ENCODE results near the gene TUBGCP5.
"Not testable (repeated sequence)": the region's sequence is repeated elsewhere in the genome, so short reads cannot be mapped to it uniquely, and the experiment has no call there.

DNA sequence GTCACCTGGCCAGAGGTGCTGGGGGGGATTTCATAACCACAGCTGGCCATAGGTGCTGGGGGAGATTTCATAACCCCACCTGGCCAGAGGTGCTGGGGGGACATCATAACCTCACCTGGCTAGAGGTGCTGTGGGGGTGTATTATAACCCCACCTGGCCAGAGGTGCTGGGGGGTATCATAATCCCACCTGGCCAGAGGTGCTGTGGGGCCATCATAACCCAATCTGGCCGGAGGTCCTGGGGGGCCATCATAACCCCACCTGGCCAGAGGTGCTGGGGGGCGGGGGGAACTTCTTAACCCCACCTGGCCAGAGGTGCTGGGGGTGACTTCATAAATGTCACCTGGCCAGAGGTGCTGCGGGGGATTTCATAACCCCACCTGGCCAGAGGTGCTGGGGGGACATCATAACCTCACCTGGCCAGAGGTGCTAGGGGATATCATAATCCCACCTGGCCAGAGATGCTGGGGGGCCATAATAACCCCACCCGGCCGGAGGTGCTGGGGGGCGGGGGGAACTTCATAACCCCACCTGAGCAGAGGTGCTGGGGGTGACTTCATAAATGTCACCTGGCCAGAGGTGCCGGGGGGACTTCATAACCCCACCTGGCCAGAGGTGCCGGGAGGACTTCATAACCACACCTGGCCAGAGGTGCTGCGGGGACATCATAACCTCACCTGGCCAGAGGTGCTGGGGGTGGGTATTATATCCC lies 9.4 kb upstream of the TUBGCP5 start:
- TF ChIP-seq, protein P1, sequence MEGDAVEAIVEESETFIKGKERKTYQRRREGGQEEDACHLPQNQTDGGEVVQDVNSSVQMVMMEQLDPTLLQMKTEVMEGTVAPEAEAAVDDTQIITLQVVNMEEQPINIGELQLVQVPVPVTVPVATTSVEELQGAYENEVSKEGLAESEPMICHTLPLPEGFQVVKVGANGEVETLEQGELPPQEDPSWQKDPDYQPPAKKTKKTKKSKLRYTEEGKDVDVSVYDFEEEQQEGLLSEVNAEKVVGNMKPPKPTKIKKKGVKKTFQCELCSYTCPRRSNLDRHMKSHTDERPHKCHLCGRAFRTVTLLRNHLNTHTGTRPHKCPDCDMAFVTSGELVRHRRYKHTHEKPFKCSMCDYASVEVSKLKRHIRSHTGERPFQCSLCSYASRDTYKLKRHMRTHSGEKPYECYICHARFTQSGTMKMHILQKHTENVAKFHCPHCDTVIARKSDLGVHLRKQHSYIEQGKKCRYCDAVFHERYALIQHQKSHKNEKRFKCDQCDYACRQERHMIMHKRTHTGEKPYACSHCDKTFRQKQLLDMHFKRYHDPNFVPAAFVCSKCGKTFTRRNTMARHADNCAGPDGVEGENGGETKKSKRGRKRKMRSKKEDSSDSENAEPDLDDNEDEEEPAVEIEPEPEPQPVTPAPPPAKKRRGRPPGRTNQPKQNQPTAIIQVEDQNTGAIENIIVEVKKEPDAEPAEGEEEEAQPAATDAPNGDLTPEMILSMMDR (conservative IDR thresholded peaks at IDR 0.05) = not testable (repeated sequence)
- not testable (repeated sequence) for TF ChIP-seq EZH2 (IDR thresholded peaks at IDR 0.05; ENCODE audit: low read depth)
